Suppressor macrophage (primary cell): ENCODE results near the gene DAAM2.
A peak's percentile ranks its signal among the peaks of the same experiment; 100 is the strongest.

ENCODE experiments used
- DNase-seq, 4 experiments: peaks; one replicate each; pipeline ENCODE4 v3.0.0-alpha.2; 2020 to 2022

DAAM2 gene

DNA sequence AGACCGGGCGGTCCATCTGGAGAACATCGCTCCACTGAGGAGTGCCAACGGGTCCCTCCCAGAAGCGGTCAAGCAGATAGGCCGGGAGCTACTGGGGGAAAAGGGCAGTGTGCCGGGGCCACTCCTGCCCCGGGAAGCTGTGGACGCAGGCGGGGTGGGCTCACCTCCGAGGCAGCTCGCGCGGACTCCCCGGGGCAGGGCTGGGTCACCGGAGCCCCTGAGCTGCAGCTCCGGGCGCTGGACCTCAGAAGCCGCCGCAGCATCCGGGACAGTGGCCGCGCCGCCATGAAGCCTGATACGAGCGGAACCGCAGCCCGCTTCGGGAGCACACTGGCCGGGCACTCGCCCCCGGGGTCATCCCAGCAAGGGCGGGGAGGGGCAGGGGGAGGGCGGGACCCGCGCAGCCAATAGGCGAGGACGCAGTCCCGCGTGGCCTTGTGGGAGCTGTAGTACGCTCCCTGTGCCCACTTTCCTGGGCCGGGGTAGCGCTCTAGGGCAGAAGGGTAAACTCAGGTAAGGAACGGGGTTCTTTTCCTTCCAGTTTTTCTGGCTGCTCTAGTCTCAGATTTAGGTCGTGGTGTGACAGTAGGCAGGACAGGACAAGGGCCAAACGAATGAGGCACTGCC lies 142.1 kb downstream of the DAAM2 start, which contains the start of gene MOCS1:
TSS of gene MOCS1 (minus strand) at position 332 of the 627 bp plus-strand sequence. CDS start at position 287, 45 bp downstream.
- peak; percentile 24 to 68 (median 40) for DNase-seq

DNA sequence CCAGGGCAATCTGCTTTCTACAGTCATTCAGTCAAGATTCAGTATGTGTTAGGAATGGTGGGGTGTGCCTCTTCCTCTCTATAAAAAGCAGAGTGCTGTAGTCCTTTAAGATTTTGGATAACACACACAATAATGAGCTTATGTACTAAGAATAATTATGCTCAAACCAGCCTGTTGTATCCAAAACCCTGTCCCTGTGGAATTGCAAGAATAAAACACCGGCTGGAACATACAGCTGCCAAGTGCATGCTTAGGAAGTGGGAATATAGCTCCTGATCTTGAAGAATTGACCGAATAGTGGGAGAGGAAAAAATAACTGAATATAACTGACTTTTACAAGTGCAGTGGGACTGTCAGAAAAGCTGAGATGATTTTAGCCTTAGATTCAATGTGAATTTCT lies 143.1 kb downstream of the DAAM2 start:
- DNase-seq = no peak

DNA sequence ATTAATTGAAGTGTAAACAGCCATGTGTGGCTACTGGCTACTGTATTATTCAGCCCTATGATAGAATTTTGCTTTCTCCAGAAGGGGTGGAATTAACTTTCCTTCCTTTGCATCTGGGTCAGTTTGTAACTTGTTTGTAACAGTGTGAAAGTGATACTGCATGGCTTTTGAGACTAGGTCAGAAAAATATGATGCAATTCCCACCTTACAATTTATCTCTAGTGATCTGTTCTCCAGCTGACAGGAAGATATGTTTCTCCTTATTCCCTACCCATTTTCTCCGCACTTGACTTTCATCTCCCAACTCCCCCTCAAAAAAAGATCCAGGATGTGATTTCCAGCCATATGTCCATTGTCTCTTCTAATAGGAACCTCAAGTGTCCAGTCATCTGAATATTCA lies 144.7 kb downstream of the DAAM2 start:
- DNase-seq = no peak

DNA sequence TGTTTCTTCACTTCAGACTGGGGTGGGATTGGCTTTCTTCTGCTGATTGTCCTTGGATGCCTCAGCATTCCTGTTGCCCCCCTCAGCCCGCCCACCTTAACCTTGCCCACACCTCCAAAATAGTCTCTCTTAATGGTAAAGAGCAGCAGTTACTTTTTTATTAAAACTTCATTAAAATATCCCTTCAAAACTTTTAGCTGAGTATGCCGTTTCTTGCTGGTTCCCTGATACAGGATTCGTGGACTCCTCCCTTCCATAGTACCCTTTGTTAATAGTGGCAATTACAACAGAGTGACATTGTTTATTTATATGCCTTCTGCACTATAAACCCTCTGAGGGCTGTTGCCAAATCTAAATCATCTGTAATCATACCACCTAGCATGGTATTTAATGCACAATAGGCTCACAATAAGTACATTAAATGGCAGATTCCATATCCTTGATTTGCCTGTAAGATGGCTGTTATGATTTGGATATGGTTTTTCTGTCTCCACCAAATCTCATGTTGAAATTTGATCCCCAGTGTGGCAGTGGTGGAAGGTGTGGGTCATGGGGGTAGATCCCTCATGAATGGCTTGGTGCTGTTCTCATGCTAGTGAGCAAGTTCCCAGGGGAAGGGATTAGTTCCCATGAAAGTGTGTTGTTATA lies 145.6 kb downstream of the DAAM2 start:
- no peak for DNase-seq

DNA sequence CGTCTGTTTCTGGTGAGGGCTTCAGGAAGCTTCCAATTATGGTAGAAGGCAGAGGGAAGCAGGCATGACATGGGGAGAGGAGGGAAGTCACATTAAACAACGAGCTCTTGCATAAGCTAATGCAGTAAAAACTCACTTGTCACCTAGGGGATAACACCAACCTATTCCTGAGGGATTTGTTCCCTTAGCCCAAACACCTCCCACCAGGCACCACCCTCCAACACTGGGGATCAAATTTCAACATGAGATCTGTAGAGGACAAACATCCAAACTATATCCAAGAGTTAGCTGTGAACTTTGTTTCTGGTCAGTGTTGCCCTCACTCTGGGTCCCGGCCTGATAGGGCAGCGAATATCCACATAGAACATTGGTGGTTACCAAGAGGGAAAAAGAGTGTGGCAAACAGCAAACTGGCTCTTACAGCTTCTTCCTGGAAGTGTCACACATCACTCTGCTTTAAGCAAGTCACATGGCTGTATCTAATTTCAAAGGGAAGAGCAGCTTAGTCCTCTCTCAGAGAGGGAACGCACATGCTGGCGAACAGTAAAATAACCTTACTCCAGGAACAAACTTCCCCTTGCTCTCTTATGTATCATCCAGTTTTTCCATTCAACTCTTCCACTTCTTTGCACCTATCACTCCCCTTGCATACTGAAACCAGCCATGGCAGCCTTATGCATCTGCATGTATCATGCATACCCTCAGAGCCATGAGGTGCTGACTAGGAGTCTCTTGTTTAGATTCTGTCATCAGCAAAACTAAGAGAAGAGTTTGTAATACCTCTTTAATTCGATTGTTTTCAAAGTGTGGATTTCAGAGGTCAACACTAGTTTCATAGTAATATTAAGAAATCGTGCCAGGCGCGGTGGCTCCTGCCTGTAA lies 146.8 kb downstream of the DAAM2 start:
- no peak for DNase-seq

DNA sequence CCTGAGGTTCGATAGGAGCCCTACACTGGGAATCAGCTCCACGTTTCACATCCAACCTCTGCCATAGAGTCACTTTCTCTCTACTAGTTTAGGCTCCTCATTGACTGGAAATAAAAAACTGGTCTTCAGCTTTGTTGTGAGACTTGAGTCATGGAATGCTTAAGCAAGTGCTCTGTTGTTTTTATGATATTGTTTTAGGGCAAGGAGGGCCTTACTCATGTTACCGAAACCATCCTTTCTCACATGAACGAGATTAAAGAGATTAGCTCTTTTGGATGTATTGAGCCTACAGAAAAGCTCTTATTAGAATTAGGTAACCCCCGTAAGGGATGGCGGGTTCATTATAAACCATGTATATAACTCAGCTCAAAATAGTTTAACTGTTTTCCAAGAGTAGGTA lies 149.0 kb downstream of the DAAM2 start:
- DNase-seq = no peak

DNA sequence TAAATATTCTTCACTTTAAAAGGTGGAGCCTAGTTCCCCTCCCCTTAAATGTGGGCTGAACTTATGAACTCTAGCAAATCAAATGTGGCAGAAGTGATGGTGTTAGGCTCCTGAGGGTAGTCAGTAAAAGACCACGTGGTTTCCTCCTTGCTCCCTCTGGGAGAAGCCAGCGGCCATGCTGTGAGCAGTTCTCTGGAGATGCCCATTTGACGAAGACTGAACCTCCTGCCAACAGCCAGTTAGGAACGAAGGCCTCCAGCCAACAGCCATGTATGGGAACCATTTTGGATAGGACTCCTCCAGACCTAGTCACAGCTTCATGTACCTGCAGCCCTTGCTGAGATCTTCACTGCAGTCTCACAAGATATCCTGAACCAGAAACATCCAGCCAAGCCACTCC lies 149.6 kb downstream of the DAAM2 start:
- DNase-seq = no peak

DNA sequence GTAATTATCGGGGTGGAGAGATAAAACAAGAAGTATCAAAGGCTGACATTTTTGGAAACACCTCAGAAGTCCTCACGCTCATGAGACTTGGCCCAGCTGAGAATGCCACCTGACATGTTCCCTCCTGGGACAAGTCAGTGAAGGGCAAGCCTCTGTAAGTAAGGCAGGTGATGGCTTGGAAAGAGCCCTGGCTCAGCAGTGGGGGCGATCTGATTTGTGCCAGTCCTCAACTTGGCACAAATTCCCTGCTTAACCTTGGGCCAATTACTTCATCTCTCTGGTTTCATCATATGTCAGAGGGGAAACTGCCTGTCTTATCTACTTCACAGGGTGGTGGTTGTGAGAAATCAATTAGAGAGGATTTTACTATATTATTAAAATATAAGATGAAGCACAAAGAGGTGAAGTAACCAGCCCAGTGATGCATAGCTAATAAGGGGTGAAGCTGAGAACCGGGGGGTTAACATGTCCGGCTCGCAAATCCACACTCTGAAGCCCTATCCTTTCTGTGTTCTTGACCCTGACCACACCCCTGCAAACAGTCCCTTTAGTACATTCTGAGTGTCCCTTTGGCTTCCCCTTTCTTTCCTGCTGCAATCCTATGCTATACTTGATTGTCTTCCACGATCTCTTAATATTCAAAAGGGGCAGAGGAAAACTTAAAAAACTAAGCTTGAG lies 150.9 kb downstream of the DAAM2 start:
- DNase-seq = no peak

DNA sequence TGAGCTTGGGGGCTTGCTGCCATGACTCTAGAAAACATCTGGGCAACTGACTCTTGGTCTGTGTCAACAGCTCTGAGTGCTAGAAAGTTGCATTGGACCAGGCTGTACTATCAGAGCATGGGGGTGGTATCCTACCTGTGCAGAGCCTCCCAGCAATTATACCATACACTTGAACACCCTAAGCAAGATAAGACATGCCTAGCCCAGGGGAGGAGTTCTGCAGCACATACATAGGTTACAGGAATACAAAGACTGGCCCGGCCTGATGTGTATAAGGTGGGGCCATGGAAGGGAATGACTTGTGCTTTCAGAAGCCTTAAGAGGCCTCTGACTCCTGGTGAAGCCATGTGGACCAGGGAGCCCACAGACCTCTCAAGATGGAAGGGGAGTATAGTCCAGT lies 153.4 kb downstream of the DAAM2 start:
- no peak for DNase-seq

DNA sequence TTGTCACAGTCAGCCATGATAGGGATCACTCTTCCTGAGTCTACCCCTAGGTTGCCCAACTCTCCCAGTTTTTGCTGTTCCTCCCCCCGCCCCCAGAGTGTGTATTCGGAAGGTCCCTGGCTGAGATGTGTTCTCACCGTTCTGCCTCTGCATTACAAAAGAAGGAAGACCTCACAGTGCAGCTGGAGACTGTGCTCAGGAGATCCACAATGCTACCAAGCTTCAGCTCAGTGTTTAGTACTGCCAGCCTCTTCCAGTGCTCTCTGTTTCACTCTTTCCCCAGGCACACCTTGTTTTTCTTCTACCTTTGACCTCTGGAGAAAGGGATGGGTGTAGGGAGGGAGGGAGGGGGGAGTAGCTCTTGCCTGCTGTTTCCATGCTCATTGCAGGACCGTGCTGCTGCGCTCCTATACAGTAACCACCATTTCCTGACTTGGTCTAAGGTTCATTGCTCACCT lies 155.5 kb downstream of the DAAM2 start:
- no peak for DNase-seq

DNA sequence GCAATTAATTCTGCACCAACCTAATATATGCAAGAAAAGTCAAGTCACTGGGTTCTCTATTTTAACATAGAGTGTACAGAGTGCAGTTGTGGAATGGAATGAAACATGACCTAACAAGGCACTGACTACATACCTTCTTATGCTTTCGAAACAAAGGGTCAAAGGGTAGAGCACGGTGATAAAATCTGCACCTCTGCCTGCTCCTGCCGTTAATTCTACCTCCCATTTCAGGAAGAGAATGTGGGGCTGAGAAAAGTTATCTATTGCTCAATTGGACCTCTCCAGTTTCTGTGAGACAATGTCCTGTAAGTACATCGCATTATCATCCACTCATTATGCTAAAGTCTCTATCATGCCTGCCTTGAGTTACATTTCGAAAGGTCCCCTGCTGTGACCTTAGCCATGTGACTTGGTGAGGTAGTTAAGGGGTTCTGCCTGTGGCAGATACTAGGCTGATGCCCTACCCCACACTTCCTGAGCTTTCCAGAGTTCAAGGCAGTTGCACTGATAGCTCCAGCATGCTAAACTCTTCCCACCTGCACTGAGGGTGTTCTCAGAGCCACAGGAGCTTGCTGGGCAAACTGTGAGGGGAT lies 156.1 kb downstream of the DAAM2 start:
- no peak for DNase-seq

DNA sequence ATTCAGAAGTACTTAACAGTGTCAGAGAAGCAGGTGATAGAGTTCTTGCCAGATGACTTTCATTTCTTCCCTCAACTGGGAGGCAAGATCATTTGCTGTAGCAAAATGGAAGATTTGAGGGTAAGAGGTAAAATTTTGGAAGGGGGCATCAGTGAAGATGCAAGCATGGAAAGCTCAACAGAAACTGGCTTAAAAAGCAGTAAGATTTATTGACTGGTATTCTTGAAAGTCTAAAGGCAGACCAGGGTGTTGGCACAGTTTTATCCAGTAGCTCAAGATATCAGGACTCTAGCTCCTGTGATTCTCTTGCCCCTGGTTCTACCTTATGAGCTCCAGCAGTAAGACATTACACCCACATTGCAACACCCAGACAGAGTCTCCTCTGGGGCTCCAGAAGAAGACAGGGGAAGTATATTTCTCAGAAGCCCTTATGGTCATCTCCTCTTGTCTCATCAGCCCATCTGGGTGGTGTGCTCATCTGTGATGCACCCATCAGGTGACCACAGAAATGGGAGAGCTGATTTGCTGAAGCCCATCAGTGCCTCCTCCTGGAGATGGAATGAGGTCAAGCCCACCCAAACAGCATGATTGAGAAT lies 158.0 kb downstream of the DAAM2 start:
- no peak for DNase-seq

DNA sequence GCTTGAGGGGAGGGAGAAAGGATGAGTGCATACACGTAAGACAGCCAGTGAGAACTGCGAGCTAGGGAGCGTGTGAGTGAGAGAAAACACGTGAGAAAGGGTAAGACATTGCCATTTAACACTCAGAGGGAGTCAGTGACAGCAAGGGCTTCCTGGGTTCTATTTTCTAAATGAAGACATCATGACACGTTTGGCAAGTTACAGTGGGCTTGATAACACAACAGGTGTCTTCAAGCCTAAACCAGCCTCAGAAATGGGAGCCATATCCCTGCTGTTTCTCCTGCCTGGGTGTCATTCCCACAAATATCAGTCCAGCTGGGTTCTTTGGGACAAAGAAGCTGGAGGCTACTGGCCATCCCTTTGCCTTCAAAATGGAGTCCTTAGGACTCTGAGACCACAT lies 159.0 kb downstream of the DAAM2 start:
- no peak for DNase-seq

DNA sequence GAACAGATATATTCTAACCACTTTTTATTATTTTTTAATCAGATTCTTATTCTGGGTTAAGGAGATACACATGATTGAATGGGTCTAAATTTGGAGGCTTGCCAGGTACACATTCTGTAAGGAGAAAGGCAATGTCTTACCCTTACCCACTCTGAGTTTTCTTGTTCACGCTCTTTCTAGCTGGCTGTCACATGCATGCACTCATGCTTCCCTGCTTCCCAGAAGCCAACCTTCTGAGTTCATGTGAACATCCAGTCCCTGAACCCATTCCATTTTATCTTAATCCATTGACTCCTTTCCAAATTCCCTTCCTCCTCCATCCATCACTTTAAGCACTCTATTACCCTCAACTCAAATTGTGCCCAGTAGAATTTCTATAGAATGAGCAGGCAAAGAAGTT lies 159.5 kb downstream of the DAAM2 start:
- DNase-seq = no peak

DNA sequence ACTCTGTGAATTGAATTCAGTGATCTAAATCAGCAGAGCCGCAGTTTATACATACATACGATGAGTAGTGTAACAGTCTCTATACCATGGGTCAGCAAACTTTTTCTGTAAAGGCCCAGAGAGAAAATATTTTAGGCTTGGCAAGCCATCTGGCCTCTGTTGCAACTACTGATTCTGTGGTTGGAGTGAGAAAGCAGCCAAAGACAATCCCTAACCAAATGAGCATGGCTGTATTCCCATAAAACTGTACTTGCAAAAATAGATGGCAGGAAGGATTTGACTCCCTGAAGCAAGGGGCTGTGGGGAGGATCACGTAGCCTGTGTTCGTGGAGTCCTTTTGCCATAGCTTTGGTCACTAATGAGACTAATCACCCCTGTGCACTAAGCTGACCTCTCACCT lies 160.0 kb downstream of the DAAM2 start:
- no peak for DNase-seq

DNA sequence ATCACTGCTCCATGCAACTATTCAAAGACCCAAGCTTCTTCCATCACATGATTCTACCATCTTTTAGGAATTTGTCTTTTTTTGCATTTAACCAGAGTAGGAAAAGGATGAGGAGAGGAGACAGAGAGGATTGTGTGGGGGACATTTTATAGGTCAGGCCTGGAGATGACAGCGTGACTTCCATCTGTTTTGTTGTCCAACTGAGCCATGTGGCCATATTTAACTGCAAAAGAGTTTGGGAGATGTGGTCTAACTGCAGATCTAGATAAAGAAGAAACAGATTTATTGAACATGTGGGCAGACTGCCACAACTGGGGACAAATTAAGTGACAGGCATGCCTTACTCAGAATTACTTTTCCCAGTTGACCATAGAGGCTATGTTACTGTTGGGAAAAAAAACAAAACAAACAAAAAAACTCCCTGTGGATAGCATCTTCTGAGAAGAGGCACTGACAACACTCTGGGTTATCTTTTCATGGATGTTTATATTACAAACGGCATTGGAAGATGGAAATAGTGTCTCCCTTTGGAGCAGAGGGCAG lies 161.0 kb downstream of the DAAM2 start:
- DNase-seq = no peak
